HUES6 (cell line): Measurements from ENCODE around the gene PLCH1.

Experiments used
- H3K27ac ChIP-seq: 2 replicates; pipeline ENCODE4 v1.7.0; 2013; ENCODE audit warnings: low read depth, mild to moderate bottlenecking, low read length, inconsistent platforms
- H3K27me3 ChIP-seq: 2 replicates; pipeline ENCODE4 v1.6.1; 2013; ENCODE audit warnings: low read length; ENCODE audit not compliant: control insufficient read depth, insufficient read depth
- H3K36me3 ChIP-seq: 2 replicates; pipeline ENCODE4 v1.6.1; 2013; ENCODE audit warnings: low read length; ENCODE audit not compliant: control insufficient read depth, insufficient read depth
- H3K4me1 ChIP-seq: 2 replicates; pipeline ENCODE4 v1.6.1; 2013; ENCODE audit warnings: low read length; ENCODE audit not compliant: control insufficient read depth, insufficient read depth
- H3K4me3 ChIP-seq: 2 replicates; pipeline ENCODE4 v1.5.1; 2013; ENCODE audit warnings: low read depth, low read length
- H3K9ac ChIP-seq: one replicate; pipeline ENCODE4 v1.6.1; 2013; ENCODE audit warnings: mild to moderate bottlenecking, low read length
- H3K9me3 ChIP-seq: 2 replicates; pipeline ENCODE4 v1.6.1; 2013; ENCODE audit warnings: low read depth, low read length; ENCODE audit not compliant: control insufficient read depth, insufficient read depth

The PLCH1 gene

GRCh38 chr3:155435821-155436220 is 309.1 kb downstream of the PLCH1 start:
- Histone ChIP-seq H3K4me3 (no peak overlapping the region), H3K27me3 (no peaks in the 10 kb centered on the region), H3K9me3 (no peaks in the 10 kb centered on the region), H3K4me1 (no peaks in the 10 kb centered on the region), H3K36me3 (no peaks in the 10 kb centered on the region), H3K9ac (no peak overlapping the region), H3K27ac (no peak overlapping the region)

- Histone ChIP-seq H3K27ac (no peak overlapping the region), H3K27me3 (no peaks in the 10 kb centered on the region), H3K4me1 (no peaks in the 10 kb centered on the region), H3K9me3 (peaks cover 20% of the 10 kb centered on the region), H3K4me3 (no peak overlapping the region), H3K36me3 (no peaks in the 10 kb centered on the region), H3K9ac (no peak overlapping the region)
Measured at GRCh38 chr3:155431856-155432570, 312.9 kb downstream of the PLCH1 start.

GRCh38 chr3:155428563-155428962 is 316.3 kb downstream of the PLCH1 start:
- Histone ChIP-seq H3K27me3 (no peaks in the 10 kb centered on the region), H3K4me3 (no peak overlapping the region), H3K9ac (no peak overlapping the region), H3K36me3 (no peaks in the 10 kb centered on the region), H3K4me1 (peaks cover 9% of the 10 kb centered on the region), H3K9me3 (peaks cover 31% of the 10 kb centered on the region), H3K27ac (no peak overlapping the region)

GRCh38 chr3:155426524-155427230 is 318.2 kb downstream of the PLCH1 start:
- H3K4me1 ChIP-seq, result peaks cover 21% of the 10 kb centered on the region
- H3K9me3 ChIP-seq, result peaks cover 31% of the 10 kb centered on the region

GRCh38 chr3:155425396-155425795 is 319.5 kb downstream of the PLCH1 start:
- Histone ChIP-seq H3K27me3 (no peaks in the 10 kb centered on the region), H3K4me3 (no peak overlapping the region), H3K36me3 (no peaks in the 10 kb centered on the region), H3K27ac (no peak overlapping the region), H3K9me3 (peaks cover 31% of the 10 kb centered on the region), H3K9ac (no peak overlapping the region), H3K4me1 (peaks cover 33% of the 10 kb centered on the region)

More at GRCh38 chr3:155426524-155427230, 318.2 kb downstream of the PLCH1 start:
- no peak overlapping the region for H3K4me3 ChIP-seq
- no peak overlapping the region for H3K27ac ChIP-seq
- H3K27me3 ChIP-seq, result no peaks in the 10 kb centered on the region
- no peaks in the 10 kb centered on the region for H3K36me3 ChIP-seq
- no peak overlapping the region for H3K9ac ChIP-seq

- no peak overlapping the region for H3K27ac ChIP-seq
- H3K9me3 ChIP-seq, result peaks cover 32% of the 10 kb centered on the region
- H3K36me3 ChIP-seq, result no peaks in the 10 kb centered on the region
- no peaks in the 10 kb centered on the region for H3K27me3 ChIP-seq
- no peak overlapping the region for H3K4me3 ChIP-seq
- H3K9ac ChIP-seq, result no peak overlapping the region
- H3K4me1 ChIP-seq, result peaks cover 33% of the 10 kb centered on the region
Measured at GRCh38 chr3:155424323-155424710, 320.6 kb downstream of the PLCH1 start.

- Histone ChIP-seq H3K36me3 (no peaks in the 10 kb centered on the region), H3K9ac (no peak overlapping the region), H3K27ac (no peak overlapping the region)
Measured at GRCh38 chr3:155423526-155424322, 321.1 kb downstream of the PLCH1 start.

GRCh38 chr3:155420881-155421486 is 323.9 kb downstream of the PLCH1 start:
- no peak overlapping the region for H3K27ac ChIP-seq
- H3K27me3 ChIP-seq, result no peaks in the 10 kb centered on the region
- H3K36me3 ChIP-seq, result no peaks in the 10 kb centered on the region

More at GRCh38 chr3:155423526-155424322, 321.1 kb downstream of the PLCH1 start:
- Histone ChIP-seq H3K4me1 (peaks cover 33% of the 10 kb centered on the region), H3K27me3 (no peaks in the 10 kb centered on the region), H3K9me3 (peaks cover 27% of the 10 kb centered on the region), H3K4me3 (no peak overlapping the region)

GRCh38 chr3:155420406-155420805 is 324.5 kb downstream of the PLCH1 start:
- no peak overlapping the region for H3K4me3 ChIP-seq
- H3K4me1 ChIP-seq, result peaks cover 33% of the 10 kb centered on the region
- no peak overlapping the region for H3K9ac ChIP-seq
- H3K27me3 ChIP-seq, result no peaks in the 10 kb centered on the region
- H3K9me3 ChIP-seq, result peaks cover 4% of the 10 kb centered on the region; the same call in 1 of the 2 replicates
- no peak overlapping the region for H3K27ac ChIP-seq
- no peaks in the 10 kb centered on the region for H3K36me3 ChIP-seq

More at GRCh38 chr3:155420881-155421486, 323.9 kb downstream of the PLCH1 start:
- Histone ChIP-seq H3K9ac (no peak overlapping the region), H3K4me3 (no peak overlapping the region), H3K9me3 (peaks cover 5% of the 10 kb centered on the region; the same call in 1 of the 2 replicates), H3K4me1 (peaks cover 33% of the 10 kb centered on the region)

GRCh38 chr3:155418407-155418806 is 326.5 kb downstream of the PLCH1 start:
- no peak overlapping the region for H3K27ac ChIP-seq
- H3K4me1 ChIP-seq, result peaks cover 24% of the 10 kb centered on the region
- H3K4me3 ChIP-seq, result no peak overlapping the region
- no peak overlapping the region for H3K9ac ChIP-seq
- H3K36me3 ChIP-seq, result no peaks in the 10 kb centered on the region
- no peaks in the 10 kb centered on the region for H3K27me3 ChIP-seq
- H3K9me3 ChIP-seq, result peaks cover 4% of the 10 kb centered on the region; the same call in 1 of the 2 replicates
